BJ (cell line): ENCODE data around the gene PRKCQ. TPM values are rescaled to one million over a fixed set of nuclear protein-coding genes. Genes with fewer than 3 reads are reported as not detected.

Experiments
- CTCF ChIA-PET: fragments of 350-600 bp; formaldehyde crosslinking; extraction: SDS; loops from one replicate; lab custom pipeline; 2021; ENCODE audit warnings: antibody characterized with exemption, inconsistent platforms; lab: Yijun Ruan, JAX
- POLR2A ChIA-PET: fragments of 300-600 bp; sonication (Branson Sonifier 250); formaldehyde crosslinking; extraction: SDS; loops from one replicate; lab custom pipeline; 2021; ENCODE audit warnings: antibody characterized with exemption; lab: Charles Lee
- DNase-seq: peaks from one replicate; pipeline ENCODE4 v3.0.0-alpha.2; 2011; ENCODE audit warnings: low read depth
- H3K27me3 ChIP-seq: 2 replicates; pipeline ENCODE4 v1.6.0; 2011; ENCODE audit warnings: low read length; ENCODE audit not compliant: control insufficient read depth, insufficient read depth
- H3K36me3 ChIP-seq: 2 replicates; pipeline ENCODE4 v1.5.1; 2011; ENCODE audit warnings: low read length; ENCODE audit not compliant: control insufficient read depth, insufficient read depth
- H3K4me3 ChIP-seq: 2 replicates; pipeline ENCODE4 v1.5.1; 2011; ENCODE audit warnings: low read depth, mild to moderate bottlenecking, control low read depth, low read length
- CTCF ChIP-seq: IDR thresholded peaks from 2 replicates; pipeline ENCODE4 v1.5.1; 2011; ENCODE audit warnings: low read depth, mild to moderate bottlenecking, control low read depth, inconsistent platforms, low read length, moderate library complexity; ENCODE audit not compliant: insufficient read depth
- polyA plus RNA-seq: library from polyadenylated mRNA; depleted of rRNA; stranded (reverse); fragments of >200 nt; gene quantifications from 2 replicates; pipeline ENCODE4 v1.2.3, GENCODE V29; 2011

The PRKCQ gene
- polyA plus RNA-seq, 1 experiment, result 0.06 TPM

- Histone ChIP-seq H3K4me3 (no peak overlapping the region), H3K36me3 (no peaks in the 10 kb centered on the region), H3K27me3 (no peaks in the 10 kb centered on the region)
- ChIA-PET POLR2A (no interaction called here), CTCF (interaction anchor here (1.8 kb wide), 1 partner anchor 10 kb away, joined by 4 read pairs; no protein-coding TSS in a partner anchor)
- no peak for DNase-seq
- TF ChIP-seq CTCF, result no peak
Measured at GRCh38 chr10:6602700-6603084, 22.6 kb upstream of the PRKCQ start.

- Histone ChIP-seq H3K27me3 (no peaks in the 10 kb centered on the region), H3K36me3 (no peaks in the 10 kb centered on the region), H3K4me3 (no peak overlapping the region)
- CTCF ChIA-PET, result interaction anchor here (1.8 kb wide), 1 partner anchor 9 kb away, joined by 4 read pairs; no protein-coding TSS in a partner anchor
- POLR2A ChIA-PET, result no interaction called here
- no peak for TF ChIP-seq CTCF
- no peak for DNase-seq
Measured at GRCh38 chr10:6602026-6602699, 22.1 kb upstream of the PRKCQ start.

GRCh38 chr10:6601246-6601805 is 21.2 kb upstream of the PRKCQ start:
- DNase-seq, result no peak
- H3K27me3 ChIP-seq, result no peaks in the 10 kb centered on the region
- H3K36me3 ChIP-seq, result no peaks in the 10 kb centered on the region
- no peak for TF ChIP-seq CTCF
- ChIA-PET POLR2A (no interaction called here), CTCF (no interaction called here)
- H3K4me3 ChIP-seq, result no peak overlapping the region

GRCh38 chr10:6600224-6600987 is 20.3 kb upstream of the PRKCQ start:
- POLR2A ChIA-PET, result no interaction called here
- no peak for TF ChIP-seq CTCF
- no peak overlapping the region for H3K4me3 ChIP-seq
- CTCF ChIA-PET, result no interaction called here
- no peak for DNase-seq
- H3K36me3 ChIP-seq, result no peaks in the 10 kb centered on the region
- no peaks in the 10 kb centered on the region for H3K27me3 ChIP-seq

GRCh38 chr10:6598679-6599078 is 18.6 kb upstream of the PRKCQ start:
- Histone ChIP-seq H3K36me3 (no peaks in the 10 kb centered on the region), H3K4me3 (no peak overlapping the region), H3K27me3 (no peaks in the 10 kb centered on the region)
- POLR2A ChIA-PET, result no interaction called here
- CTCF ChIA-PET, result no interaction called here
- no peak for TF ChIP-seq CTCF
- no peak for DNase-seq
